Gastroesophageal sphincter (tissue), 3 donors: ENCODE results near the gene TMPRSS5.
"Not testable (repeated sequence)": the region's sequence is repeated elsewhere in the genome, so short reads cannot be mapped to it uniquely, and the experiment has no call there.

Experiments used
- CTCF ChIP-seq, 4 experiments: fragments of 200-600 bp in 2 of 4; fragments of 450-650 bp in 2 of 4; sonication (generic) in 1 of 4; IDR thresholded peaks; one replicate each; pipeline ENCODE4 v1.5.1; 2017 to 2019; ENCODE audit warnings: antibody characterized with exemption in 4 of 4, mild to moderate bottlenecking in 2 of 4, moderate library complexity in 2 of 4
- POLR2A ChIP-seq, 2 donors: fragments of 450-650 bp; IDR thresholded peaks; one replicate each; pipeline ENCODE4 v1.6.1; 2017; ENCODE audit warnings: antibody characterized with exemption in 2 of 2, mild to moderate bottlenecking in 2 of 2, moderate library complexity in 1 of 2
- POLR2AphosphoS5 ChIP-seq: sonication (generic); formaldehyde crosslinking; IDR thresholded peaks from one replicate; pipeline ENCODE4 v1.6.1; 2017; ENCODE audit warnings: antibody characterized with exemption

GRCh38 chr11:113720478-113720877 is 14.4 kb upstream of the TMPRSS5 start:
- TF ChIP-seq CTCF (IDR thresholded peaks at IDR 0.05); POLR2A (IDR thresholded peaks at IDR 0.05); POLR2AphosphoS5: not testable (repeated sequence)
